Measurements from ENCODE around the gene SULT2B1.
"Not testable (repeated sequence)": the region's sequence is repeated elsewhere in the genome, so short reads cannot be mapped to it uniquely, and the experiment has no call there.

SULT2B1 gene

DNA sequence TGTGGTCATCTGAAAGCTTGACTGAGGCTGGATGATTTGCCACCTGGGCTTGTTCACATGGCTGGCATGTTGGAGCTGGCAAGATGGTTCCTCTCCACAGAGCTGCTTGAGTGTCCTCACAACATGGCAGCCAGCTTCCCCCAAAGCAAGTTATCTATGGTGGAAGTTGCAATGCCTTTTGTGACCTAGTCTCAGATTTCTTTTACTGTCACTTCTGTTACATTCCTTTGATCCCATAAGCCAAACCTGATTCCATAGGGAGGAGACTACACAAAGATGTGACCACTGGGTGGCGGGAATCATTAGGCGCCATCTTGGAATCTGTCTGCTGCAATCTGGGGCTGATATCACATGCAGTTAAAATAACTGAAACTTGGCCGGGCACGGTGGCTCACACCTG lies 22.8 kb upstream of the SULT2B1 start:
- no peak for DNase-seq (ENCODE audit: low read depth in 2 of 2)

DNA sequence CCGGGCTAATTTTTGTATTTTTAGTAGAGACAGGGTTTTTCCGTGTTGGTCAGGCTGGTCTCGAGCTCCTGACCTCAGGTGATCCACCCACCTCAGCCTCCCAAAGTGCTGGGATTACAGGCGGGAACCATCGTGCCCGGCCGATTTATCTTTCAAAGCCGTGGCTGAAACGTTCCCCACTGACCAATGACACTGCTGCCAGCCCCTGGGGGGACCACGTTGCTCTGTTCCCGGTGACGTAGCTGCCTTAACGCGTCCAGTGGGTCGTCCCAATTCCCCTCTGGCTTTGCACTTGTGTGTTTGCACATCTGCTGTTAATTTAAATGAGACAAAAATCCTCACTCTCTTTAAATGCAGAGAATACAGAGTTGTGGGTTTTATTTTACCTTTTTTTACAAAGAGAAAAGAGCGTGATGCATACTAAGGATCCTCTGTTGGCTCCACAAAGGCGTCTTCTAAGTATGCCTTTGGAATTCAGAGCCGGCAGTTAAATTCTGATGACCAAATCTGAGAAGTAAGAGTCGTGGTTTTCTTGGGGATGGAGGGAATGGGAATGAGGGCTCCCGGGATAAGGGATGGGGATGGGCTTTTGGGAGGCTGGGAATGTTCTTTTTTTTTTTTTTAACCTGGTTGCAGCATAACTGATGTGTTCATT lies 21.8 kb upstream of the SULT2B1 start:
- no peak for DNase-seq (ENCODE audit: low read depth in 2 of 2)

DNA sequence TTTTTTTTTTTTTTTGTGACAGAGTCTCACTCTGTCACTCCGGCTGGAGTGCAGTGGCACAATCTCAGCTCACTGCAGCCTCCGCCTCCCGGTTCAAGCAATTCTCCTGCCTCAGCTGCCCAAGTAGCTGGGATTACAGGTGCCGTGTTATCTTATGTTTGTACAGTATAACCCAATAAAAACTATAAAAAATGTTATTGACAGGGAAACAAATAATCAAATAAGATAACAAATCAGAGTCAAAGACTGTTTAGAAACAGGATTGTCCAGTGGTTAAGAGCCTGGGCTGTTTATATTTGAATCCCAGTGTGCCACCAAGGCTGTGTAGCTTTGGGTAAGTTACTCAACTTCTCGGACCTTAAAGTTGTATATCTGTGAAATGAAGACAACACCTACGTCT lies 21.2 kb upstream of the SULT2B1 start:
- no peak for DNase-seq (ENCODE audit: low read depth in 2 of 2)

DNA sequence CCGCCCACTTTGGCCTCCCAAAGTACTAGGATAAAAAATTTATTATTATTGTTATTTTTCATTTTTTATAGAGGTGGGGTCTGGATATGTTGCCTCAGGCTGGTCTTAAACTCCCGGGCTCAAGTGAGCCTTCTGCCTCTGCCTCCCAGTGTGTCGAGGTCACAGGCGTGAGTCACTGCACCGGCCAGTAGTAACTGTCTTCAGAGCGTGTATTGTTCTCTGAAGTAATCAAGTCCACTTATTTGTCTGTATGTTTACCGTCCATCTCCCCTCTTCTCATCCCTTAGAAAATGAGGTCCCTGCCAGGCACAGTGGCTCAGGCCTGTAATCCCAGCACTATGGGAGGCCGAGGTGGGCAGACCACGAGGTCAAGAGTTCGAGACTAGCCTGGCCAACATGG lies 18.2 kb upstream of the SULT2B1 start:
- no peak for DNase-seq (ENCODE audit: low read depth in 2 of 2)

DNA sequence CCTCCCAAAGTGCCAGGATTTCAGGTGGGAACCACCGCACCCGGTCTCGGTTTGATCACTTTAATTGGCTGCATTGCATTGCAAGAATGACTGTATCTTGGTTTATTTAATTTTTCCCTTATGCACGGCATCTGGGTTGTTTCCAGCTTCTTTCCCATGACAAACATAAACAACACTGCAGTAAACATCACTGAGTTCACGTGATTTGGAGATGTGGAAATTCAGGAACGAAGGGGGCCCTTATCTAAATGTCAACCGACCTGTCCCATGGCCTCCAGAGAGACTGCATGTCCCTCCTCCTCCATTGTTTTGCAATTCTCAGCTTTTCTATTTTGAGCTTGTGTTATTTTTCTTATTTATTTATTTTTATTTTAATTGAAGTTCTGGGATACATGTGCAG lies 14.4 kb upstream of the SULT2B1 start:
- DNase-seq (ENCODE audit: low read depth in 2 of 2) = no peak

DNA sequence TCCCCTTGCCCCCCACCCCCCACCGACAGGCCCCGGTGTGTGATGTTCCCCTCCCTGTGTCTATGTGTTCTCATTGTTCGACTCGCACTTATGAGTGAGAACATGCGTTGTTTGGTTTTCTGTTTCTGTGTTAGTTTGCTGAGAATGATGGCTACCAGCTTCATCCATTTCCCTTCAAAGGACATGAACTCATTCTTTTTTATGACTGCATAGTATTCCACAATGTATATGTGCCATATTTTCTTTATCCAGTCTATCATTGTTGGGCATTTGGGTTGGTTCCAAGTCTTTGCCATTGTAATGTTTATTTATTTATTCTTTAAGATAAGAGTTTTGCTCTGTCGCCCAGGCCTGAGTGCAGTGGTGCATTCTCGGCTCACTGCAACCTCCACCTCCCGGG lies 13.9 kb upstream of the SULT2B1 start:
- DNase-seq (ENCODE audit: low read depth in 2 of 2) = not testable (repeated sequence)

DNA sequence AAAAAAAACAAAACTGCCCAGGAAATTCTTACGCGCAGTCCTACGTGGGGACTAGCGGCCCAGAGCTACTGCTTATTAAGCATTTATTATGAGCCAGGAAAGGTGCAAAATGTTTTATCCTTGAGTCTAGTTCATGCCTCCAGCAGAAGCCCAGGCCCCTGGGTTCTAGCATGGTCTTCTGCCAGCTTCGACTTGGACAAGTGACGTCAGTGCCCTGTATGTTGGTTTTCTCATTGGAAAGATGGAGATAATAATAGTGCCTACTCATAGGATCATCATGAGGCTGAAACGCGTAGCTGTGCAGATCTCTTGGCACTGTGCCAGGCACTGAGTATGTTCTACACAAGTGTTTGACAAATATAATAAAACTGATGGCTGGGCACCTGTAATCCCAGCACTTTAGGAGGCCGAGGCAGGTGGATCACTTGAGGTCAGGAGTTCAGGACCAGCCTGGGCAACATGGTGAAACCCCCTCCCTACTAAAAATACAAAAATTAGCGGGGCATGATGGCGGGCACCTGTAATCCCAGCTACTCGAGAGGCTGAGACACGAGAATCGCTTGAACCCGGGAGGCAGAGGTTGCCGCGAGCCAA lies 12.4 kb upstream of the SULT2B1 start:
- no peak for DNase-seq (ENCODE audit: low read depth in 2 of 2)

DNA sequence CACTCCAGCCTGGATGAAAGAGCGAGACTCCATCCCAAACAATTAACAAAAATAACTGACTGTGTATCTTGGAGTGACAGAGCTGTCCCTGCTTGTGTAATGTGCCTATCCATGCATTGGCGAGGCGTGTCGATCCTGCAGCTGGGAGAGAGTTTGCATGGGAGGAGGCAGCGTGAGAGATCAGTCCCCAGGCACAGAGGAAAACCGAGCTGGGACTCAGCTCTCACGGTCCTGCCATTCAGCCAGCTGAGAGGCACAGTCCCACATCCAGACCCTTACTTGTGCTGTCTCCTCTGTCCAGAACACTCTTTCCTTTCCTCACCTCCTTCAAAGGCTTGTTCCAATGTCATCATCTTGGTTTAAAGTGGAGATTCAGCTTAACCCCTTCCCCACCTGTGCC lies 11.9 kb upstream of the SULT2B1 start:
- DNase-seq (ENCODE audit: low read depth in 2 of 2) = no peak

DNA sequence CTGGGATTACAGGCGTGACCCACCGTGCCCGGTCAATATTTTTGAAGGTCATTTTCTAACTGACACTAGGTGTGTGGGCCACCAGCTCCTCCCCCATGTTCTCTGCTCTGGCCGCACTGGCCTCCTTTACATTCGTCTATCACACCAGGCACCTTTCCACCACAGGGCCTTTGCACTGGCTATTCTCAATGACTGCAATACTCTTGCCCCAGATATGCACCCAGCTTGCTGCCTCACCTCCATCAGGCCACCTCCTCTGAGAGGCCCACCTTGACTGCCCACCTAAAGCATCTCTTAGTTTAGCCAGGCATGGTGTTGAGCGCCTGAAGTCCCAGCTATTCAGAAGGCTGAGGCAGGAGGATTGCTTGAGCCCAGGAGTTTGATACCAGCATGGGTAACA lies 10.2 kb upstream of the SULT2B1 start:
- DNase-seq (ENCODE audit: low read depth in 2 of 2) = no peak

DNA sequence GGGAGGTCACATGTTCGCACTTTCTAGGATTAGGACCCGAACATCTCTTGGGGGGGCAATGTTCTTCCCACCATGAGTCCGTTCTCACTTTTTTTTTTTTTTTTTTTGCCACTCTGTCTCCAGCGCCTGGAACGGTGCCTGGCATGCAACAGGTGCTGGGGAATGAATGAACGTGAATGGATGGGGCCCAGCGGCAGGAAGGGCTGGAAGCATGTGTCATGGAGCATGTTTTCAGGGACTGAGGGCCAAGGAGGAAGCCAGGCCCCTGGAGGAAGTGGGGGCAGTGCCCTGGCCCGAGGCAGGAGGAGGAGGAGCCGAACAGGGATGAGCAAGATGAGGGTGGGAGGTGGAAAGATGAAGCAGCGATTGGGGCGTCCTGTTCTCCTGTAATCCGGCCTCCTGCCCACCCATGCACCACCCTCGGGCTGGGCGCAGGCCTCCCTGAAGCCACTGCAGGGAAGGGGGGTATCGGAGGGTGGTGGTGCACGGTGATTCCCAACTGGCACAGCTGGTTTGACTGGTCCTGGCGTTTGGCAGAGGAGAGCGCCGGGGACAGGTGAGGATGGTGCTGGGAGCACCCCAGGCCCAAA lies 8.8 kb upstream of the SULT2B1 start:
- DNase-seq (ENCODE audit: low read depth in 2 of 2) = no peak

DNA sequence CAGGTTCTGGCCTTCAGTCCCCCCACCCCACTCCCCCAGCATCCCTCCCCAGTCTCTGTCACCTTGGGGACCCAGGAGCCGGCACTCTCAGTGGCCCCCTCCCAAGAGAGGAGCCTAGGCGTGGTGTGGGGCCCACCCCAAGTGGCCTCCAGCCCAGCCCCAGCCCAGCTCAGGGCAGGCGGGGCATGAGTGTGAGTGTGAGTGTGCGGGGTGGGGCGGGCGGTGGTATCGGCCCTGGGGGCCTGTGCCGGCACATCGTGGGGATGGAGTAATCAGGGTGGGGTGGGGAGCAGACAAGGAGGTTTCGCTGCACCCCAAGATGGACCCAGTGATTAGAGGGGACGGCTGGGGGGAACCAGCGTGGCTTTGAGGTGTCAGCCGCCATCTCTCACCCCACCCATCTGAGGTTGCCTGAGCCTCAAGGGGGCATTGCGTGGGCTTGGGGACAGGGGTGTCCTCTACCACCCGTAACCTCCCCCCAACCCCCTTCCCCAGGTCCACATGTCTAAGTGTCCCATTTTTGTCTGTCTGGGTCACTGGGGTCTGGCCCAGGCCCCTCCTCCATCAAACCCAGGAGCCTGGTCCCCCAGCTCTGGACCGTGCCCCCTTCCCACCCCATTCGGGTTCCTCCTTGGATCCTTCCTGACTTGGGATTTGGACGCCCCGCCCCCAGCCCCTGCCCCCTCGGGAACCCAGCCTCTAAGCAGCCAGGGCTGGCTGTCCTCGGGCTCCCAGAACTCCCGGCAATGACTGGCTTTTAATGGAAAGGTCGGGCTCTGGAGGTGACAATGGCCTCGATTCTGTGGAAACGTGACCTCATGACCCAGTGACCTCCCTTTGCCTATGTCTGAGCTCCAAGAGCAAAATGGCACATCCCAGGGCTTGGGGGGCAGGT lies 6.9 kb upstream of the SULT2B1 start:
- DNase-seq (ENCODE audit: low read depth in 2 of 2) = no peak

DNA sequence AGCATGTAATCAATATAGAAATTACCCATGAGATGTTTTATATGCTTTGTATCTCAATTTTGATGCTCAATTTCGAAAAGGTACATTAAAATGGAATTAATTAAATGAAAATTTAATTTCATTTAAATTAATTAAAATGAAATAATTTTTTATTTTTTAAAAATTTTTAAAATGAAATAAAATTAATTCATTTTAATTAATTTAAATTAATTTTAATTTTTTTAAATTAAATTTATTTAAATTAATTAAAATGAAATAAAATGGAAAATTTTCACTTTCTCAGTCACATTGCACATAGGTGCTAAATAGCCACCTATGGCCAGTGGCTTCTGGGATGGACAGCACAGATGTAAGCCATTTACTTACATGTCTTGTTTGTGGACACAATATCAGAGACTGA lies 4.2 kb upstream of the SULT2B1 start:
- DNase-seq (ENCODE audit: low read depth in 2 of 2) = no peak

DNA sequence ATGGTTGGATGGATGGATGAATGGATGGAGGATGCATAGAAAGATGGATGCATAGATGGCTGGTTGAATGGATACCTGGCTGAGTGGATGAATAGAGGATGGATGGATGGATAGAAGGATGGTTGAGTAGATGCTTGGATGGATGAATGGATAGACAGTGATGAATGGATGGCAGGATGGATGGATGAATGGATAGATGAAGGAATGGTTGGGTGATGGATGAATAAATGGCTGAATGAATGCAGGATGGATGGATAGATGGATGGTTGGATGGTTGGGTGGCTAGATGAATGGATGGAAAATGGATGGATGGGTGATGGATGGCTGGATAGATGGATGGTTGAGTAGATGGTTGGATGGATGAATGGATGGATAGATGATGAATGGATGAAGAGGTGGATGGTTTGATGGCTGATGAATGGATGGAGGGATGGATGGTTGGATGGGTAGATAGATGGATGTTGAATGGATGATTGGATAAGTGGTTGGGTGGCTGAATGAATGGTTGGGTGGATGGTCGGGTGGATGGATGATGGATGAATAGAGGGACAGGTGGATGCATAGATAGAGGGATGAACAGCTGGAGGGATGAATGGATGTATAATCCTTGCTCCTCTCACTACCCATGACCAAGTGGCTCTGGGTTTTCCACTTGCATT lies 3.6 kb upstream of the SULT2B1 start:
- DNase-seq (ENCODE audit: low read depth in 2 of 2) = no peak

DNA sequence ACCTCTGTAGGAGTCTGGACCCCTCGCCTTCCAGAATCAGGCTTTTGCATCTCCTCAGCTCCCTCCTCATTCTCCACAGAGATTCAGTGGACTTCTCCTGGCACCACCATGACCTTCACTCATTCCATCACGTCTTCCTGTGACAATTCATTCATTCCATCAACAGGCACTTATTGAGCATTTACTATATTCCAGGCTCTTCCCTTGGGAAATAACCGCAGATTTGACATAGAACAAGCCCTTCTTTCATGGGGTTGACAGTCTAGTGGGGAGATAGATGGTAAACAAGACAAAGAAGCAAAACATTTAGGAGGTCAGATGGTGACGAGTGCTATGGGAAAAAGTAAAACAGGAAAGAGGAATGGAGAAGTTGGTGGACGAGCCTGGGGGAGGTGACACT lies 2.6 kb upstream of the SULT2B1 start:
- no peak for DNase-seq (ENCODE audit: low read depth in 2 of 2)

DNA sequence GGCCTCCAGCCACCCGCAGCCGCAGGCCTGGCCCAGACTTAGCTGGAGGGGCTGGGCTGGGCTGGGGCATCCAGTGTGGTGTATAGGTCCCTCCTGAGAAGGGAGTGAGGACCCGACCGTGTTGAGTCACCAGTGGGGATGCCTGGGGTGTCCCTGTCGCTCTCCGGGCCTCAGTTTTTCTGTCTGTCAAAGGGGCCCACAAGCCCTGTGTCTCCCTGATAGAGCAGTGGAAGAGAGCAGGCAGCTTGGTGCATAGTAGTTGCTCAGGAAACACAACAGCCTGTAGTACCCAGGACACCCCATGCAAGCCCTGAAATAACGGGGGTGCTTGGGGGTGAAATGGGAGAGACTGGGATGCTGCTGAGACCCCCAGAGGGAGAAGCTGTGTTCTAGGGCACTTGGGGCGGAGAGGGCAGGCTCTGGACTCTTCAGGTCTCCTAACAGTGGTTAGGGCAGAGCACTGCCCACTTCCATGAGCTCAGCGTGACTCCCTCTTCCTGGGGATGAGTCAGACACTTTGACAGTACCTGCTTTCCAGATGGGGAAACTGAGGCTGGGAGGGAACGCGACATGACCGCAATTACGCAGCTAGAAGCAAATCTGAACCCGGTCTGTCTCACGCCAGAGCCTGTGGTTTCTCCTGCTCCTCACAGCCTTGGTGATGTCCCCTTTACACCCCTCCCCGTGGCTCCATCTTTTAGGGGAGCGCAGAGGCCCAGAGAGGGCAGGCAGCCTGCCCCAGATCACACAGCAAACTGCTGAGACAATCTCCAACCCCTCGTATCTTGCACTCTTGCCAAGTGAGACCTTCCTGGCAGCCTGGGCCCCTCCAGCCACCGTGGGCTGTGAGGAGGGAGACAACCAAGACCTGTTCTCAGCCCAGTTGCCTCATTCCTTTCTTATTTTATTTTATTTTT lies 692 bp downstream of the SULT2B1 start:
- no peak for DNase-seq (ENCODE audit: low read depth in 2 of 2)

DNA sequence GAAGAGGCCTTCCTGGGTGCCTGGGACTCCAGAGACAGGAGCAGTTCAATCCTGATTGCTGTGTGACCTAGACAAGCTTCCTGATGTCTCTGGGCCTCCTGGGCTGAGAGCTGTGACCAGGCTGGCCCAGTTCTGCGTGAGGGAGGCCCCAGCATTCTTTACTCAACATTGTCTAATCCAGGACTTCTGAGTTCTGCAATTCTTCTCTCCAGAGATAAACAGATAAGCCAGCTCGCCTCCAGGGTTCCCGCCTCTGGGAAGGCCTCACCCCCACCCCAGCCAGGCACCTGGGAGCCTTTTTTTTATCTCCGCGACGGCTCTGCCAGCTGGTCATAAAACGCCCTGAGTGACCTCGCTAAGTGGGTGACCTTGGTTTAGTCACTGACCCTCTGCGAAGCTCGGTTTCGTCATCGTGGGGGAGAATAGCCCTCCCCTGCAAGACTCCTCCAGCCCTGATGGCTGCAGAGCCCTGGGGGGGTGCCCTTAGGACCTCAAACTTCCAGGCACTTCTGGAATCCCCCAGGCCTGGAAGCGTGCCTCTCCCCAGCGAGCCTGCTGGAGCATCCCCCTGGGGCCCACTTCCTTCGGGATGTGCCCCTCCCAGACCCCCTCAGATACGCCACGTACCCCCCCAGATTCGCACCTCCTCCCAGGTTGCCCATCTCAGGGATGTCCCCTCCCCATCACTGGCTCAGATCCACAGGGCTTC lies 1.9 kb downstream of the SULT2B1 start:
- DNase-seq (ENCODE audit: low read depth in 2 of 2) = no peak

DNA sequence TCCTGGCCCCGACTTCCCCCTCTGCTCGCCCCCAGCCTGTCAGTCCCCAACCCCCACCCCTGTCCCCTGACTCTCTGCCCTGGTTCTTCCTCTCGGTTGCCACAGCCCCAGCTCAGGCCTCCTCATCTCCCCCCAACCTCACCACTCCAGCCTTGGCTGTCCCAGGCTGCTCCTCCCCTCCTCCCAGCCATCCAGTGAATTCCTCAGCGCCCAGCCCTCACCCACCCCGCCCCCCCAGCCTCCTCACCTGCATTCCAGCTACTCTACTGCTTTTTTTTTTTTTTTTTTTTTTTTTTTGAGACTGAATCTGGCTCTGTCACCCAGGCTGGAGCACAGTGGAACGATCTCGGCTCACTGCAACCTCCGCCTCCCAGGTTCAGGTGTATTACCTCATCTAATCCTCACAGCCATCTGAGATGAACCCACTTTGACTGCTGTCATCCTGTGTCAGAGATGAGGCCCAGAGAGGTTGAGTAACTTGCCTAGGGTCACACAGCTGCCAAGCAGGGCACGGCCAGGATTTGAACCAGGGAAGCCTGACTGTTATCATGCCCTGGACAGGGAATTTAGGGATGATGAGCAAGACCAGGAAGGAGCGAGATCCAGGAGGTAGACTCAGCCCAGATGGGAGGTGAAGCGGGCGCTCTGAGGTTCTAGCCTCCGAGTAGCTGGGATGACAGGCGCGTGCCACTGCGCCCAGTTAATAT lies 2.6 kb downstream of the SULT2B1 start:
- no peak for DNase-seq (ENCODE audit: low read depth in 2 of 2)

DNA sequence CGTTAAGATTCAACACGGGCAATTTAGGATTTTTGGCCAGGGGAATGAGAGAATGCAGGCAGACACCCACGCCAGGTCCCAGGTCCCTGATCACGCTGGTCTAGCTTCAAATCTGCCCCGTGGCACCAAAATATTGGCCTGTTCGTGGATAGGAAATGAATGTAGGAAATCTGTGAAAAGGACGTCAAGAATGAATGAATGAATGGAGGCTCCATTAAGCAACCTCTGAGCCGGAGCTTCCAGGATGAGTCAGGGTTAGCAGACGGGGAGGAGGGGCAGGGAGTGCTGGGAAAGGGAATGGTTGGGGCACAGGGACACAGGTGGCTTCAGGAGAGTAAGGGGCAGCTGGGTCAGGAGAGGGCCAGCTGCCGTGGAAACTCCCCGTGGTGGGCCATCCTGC lies 4.2 kb downstream of the SULT2B1 start:
- DNase-seq (ENCODE audit: low read depth in 2 of 2) = no peak

DNA sequence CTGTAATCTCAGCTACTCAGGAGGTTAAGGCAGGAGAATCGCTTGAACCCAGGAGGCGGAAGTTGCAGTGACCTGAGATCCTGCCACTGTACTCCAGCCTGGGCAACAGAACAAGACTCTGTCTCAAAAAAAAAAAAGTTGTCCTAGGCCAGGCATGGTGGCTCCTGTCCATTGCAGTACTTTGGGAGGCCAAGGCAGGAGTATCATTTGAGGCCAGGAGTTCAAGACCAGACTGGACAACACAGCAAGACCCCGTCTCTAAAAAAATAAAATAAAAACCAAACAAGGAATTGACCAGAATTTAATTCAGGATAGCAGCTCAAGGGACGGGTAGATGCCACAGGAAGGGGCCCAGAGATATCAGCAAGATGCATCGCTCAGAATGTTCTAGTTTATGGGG lies 4.9 kb downstream of the SULT2B1 start:
- no peak for DNase-seq (ENCODE audit: low read depth in 2 of 2)
